Putamen (tissue), 1 donor: Measurements from ENCODE around the gene DUSP9.

ENCODE experiments used
- DNase-seq: peaks from one replicate; pipeline ENCODE4 v3.0.0-alpha.2; 2016; ENCODE audit warnings: low spot score

The DUSP9 gene

DNA sequence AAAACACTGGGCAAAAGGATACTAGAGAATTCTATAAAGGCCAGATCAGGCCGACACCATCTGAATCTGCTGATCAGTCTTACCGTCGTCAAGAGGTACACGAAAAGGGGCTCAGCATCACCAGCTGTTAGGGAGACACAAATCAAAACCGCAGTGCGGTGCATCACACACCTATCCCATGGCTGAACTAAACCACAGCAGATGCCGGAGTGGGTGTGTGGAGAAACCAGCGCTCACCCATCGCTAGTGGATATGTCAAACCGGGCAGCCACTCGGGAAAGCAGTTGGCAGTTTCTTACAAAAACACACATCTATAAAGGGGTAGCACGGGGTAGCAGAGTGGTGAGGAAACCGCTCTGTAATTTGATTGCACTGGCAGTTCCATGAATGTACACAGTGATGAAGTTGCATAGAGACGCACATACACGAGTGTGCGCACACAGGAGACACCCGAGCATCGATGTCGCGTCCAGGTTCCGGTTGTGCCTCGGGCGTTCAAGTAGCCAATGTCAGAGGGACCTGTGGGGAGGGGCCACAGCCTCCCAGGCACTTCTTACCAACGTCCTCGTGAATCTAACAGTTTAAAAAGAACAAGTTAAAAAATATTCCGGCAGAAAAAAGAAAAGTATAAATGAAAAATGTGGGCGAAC is 24.9 kb upstream of the DUSP9 start:
- DNase-seq = no peak

DNA sequence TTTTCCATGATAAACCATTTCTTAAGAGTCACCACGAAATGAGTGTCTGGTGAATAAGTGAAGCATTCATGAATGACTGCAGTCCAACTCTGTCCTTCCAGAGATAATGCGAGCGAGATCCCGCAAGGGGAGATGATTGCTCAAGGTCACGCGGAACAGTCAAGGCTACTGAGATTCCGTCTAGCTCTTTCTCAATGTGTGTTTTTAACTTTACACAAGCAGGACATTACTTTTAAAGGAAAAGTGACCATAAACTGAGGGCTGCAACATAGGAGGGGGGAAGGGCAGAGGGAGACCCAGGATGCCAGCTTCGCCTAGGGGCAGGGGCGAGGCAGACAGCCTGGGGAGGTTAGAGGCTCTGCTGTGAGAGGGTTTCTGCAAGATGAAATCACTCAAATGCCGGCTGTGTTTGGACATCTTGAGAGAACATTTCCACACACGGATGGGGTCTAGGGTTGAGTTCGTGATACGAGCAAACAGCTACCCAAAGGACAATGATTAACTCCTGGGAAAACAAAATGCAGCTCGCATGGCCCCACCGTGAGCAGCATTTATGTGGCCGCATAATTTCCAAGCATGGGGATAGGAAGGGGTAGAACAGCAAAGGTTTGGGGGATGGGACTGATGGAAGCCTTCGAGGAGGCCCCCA is 24.2 kb upstream of the DUSP9 start:
- no peak for DNase-seq

- DNase-seq = no peak
Observed at GRCh38 chrX:153623310-153624029, 23.5 kb upstream of the DUSP9 start.

DNA sequence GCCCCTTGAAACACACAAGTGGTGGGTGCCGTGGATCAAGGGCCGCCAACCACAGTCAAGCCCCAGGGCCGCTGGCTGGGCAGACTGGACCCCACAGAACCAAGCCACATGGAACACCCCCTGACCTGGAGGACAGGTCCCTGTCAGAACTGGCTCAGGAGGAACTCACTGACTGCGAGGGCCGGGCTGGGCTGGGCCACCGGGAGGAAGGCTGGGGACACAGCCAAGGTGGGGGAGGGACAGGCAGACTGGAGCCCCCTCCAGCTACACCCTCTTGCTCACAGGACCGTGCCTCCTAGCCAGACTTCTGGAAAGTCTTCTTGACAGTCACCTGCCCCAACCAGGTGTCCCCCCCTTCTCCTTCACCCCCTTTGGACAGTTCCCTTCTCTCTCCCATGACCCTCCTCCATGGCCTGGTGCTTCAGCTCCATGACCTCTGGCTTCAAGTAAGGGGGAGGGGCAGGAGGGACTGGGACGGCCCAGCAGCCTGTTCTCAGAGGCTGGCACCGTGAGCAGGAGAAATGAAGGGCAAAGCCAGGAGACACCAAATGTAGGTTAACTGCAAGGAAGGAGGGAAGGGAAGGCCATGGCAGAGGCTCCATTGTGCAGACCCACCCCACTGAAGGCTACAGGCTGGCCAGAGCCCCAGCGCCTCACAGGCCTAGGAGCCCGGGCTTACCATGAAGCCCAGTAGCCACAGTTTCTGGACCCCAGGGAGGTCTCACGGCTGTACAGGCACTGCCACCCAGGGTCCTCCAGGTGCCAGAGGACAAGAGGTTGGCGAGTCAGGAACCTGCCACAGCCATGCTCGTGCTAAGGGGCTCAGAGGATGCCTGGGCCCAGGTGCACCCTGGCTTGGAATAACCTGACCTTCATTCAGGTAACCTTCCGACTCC is 22.6 kb upstream of the DUSP9 start:
- DNase-seq = no peak

DNA sequence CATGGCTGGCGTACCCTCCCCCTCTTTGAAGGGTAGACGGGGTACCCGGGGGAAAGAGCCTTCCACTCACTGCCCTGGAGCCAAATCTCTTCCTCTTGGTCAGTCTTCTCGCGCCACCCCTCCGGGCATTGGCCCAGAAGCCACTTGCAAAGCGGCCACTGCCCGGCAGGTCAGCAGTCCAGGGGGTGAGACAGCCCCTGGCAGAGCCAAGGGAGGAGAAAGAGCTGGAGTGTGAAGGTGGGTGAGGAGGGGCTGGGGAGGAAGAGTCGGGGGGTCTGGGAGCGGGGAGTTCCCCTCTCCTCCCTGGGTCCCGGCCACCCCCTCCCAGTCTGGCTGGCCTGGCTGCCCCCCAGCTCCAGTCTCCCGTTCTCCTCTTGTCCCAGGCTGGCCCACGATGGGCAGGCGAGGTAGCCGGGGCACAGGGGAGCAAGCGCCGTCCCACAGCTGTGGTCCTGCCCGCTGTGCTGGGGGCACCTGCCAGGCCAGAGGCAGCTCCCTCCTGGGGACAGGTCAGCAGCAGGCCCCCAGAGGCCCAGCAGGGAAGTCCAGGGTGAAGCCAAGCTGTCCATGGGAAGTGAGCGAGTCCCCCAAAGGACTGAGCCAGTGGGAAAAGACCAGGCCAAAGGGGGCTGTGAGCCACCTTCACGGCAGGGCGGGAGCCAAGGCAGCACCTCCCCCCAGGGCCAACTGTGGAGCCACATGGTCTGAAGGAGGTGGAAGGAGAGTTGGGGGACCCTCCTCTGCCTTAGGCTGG is 21.6 kb upstream of the DUSP9 start:
- no peak for DNase-seq

GRCh38 chrX:153626025-153626633 is 20.9 kb upstream of the DUSP9 start:
- no peak for DNase-seq

- no peak for DNase-seq
Observed at GRCh38 chrX:153626863-153627674, 19.9 kb upstream of the DUSP9 start.

GRCh38 chrX:153627675-153628111 is 19.3 kb upstream of the DUSP9 start:
- DNase-seq = no peak

DNA sequence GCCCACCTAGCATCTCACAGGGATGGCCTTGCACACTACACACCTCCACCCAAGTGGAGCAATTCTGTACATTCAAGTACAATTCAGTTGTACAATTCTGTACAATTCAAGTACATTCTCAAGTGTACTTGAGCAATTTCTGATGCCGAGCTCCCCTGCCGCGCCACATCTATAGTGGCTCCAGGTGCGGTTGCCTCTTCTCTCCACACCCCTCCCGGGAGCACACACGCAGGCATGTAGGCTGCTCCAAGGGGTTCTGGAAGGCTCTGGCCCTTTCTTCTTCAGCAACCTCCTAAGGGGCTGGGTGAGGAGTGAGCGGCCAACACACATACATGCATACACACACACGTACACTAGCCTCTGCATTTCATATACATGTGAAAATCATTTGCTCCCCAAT is 18.9 kb upstream of the DUSP9 start:
- DNase-seq = no peak

DNA sequence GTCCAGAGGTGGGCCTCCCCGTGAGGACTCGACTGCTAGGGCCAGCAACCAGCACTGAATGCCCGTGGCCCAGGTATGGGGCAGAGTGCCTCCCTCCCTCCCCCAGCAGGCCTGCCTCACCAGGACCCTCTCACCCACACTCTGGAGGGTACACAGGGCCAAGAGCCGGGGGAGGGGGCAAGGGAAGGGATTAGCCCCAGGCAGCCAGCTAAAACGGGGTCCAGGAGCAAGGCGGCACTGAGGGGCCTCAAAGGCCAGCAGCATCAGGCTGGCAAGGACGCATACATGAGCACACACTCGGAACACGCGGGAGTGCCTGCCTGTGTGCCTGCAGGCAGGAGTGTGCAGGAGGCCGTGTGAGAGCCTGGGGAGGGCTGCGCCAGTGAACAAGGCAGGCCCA is 18.3 kb upstream of the DUSP9 start:
- DNase-seq = no peak

GRCh38 chrX:153631346-153631745 is 15.7 kb upstream of the DUSP9 start:
- no peak for DNase-seq

DNA sequence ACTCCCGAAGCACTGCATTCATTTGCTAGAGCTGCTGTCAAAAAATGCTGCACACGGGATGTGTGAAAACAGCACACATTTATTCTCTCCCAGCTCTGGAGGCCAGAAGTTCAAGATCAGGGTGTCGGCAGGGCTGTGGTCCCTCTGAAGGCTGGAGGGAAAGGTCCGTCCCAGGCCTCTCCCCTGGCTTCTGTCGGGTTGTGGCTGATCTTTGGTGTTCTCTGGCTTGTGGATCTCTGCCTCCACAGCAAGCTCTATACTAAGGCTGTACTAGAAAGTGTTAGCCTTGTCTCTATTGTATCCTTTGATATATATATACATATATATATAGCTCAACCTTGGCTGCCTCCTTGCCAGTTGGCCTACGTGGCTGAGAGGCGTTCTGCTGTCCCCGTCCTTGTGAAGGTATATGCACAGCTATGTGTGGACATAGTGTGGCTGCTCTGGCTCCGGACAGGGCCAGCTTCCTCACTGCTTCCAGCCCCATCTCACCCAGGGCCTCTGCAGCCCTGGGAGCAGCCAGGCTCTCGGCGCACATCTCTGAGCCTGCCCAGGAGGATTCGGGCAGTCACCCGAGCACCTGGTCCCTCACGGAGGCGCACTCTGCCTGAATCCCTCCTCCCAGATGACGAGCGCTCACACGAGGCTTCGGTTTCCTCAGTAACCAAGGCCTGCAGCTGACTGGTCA is 15.0 kb upstream of the DUSP9 start:
- DNase-seq = no peak

DNA sequence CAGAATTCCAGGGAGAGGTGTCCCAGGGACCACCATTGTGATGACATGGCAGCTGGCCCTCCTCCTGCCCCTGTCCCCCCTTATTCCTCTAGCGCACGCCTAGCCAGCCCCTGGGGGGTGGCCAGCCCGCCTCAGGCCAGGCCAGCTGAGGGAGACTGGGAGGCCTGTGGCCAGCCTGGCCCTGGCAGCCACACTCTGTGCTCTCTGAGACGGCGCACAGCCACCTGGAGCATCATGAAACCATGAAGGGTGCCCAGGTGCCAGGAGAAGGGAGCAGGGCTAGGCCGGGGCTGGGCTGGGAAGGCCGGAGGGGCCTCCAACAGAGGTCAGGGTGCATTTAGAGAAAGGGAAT is 14.4 kb upstream of the DUSP9 start:
- no peak for DNase-seq

GRCh38 chrX:153633048-153633447 is 14.0 kb upstream of the DUSP9 start:
- no peak for DNase-seq

GRCh38 chrX:153633607-153634180 is 13.3 kb upstream of the DUSP9 start:
- DNase-seq = no peak

- no peak for DNase-seq
Observed at GRCh38 chrX:153634236-153634635, 12.8 kb upstream of the DUSP9 start.

DNA sequence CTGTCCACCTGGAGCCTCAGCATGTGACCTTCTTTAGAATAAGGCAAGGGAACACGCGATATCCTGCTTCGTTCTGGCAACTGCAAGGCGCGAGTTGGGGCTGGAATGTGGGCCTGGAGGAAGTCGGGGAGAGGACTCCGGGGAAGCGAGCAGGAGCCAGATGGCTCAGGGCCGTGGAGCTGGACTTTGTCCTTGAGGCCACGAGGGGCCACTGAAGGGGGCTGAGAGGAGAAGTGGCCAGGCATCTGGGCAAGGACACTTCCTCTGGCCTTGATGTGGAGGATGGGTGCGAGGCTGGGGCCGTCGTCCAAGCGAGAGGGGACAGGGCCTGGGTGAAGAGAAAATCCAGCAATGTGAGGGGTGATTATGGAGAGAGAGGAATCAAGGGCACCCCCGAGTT is 12.2 kb upstream of the DUSP9 start:
- DNase-seq = no peak

DNA sequence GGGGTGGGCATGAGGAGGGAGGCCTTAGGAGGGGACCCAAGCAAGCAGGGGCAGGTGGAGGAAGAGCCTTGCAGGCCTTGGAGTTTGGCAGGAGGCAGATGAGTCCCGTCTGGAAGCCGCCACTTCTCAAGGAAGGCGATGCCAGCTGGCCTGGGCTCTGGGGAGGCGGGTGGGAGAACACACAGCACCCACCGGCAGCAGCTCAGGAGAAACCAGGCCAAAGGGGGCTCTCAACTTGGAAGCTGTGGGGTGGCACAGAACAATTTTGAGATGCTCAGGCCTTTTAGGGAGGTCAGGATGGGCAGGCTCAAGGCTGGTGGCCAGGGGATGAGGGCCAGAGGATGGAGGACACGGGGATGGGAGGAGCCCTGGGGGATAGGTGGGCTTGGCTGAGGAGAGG is 11.6 kb upstream of the DUSP9 start:
- DNase-seq = no peak
